Activated T-helper 9 cell treated with anti-CD3 and anti-CD28 coated beads, Interleukin-2, amount 50 U/mL, for 16 hours (primary cell): ENCODE measurements around the gene FOXK1.

Experiments used
- DNase-seq: peaks from one replicate; pipeline ENCODE4 v3.0.0-alpha.2; 2020; ENCODE audit warnings: low read depth

FOXK1 gene

DNA sequence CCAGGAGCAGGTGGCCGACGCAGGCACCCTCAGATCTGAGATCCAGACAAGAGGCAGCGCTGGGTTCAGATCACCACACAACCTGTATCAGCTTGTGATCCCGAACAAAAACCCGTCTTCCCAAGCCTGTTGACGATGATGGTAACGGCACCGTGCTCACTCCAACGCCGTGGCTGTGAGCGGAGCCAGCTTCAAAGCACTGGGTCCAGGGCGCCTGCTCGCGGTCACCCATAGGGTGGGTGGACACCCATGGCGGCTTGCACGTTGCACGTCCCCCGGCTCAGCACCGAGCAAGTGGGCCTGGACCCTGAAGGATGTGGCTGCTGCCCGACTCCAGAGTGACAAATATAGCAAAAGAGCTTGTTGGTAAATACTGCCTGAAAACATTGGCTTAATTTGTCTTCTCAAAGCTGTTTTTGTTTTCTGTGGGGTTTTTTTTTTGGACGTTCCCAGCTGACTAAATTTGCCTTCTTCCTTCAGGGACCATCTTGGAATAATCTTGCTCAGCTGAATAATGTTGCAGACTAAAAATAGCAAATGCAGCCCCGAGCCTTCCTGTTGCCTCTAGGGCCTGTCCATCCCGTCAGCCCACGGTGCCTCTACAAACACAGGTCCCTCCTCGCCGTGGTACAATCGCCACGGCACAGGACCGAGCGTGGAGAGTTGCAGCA is 41.0 kb downstream of the FOXK1 start:
- no peak for DNase-seq

DNA sequence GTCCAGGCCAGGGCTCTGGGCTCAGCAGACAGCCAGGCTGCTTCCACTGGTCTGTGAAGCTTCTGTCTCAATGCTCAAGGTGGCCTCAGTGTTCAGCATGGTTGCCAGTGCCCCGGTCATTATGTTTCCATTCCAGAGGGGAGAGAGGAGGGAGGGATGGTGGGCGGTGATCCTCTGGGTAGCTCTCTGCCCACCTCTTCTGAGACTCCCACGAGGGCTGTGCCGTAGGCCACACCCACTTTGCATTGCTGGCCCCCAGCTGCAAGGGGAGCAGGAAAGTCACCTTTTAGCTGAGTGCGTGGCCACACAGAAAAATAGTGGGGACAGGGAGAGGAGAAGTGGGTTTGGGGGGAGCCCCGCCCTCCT is 42.5 kb downstream of the FOXK1 start:
- DNase-seq = no peak

DNA sequence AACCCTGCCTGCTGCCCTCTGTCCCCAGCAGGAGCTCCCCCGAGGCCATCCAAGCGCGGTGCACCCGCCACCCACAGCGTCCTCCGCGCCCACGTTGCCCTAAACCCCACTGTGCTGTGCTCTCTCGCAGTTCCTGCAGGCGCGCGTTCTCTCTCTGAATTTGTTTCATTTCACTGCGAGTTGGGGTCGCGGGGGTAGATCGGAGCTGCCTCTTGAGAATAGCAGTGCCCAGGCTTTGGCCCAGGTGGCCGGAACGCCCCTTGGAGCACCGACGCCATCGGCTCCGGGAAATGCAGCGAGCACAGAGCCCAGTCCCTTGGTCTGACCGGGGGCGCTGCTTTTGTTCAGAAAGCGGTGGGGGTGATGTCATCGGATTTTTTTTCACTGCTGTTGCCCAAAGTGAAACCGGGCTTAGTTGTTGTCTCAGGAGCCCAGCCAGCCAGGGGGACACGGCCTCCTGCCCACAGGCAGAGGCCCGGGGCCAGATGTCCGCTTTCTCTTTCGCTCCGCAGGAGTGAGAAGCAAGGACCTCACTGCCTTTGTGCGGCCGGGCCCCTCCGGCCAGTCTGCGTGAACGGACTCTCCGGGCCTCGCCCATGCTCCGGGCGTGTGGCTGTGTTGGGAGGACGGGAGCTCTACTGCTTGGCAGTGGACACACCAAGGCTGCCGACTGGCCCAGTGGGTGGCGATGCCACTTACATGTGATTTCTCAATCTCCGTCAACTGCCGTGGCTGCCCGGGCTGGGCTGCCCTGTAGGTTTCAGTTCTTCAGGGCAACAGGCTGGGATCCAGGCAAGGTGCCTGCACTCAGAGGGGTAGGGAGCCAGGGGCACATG is 43.1 kb downstream of the FOXK1 start:
- peak; percentile 15 for DNase-seq

DNA sequence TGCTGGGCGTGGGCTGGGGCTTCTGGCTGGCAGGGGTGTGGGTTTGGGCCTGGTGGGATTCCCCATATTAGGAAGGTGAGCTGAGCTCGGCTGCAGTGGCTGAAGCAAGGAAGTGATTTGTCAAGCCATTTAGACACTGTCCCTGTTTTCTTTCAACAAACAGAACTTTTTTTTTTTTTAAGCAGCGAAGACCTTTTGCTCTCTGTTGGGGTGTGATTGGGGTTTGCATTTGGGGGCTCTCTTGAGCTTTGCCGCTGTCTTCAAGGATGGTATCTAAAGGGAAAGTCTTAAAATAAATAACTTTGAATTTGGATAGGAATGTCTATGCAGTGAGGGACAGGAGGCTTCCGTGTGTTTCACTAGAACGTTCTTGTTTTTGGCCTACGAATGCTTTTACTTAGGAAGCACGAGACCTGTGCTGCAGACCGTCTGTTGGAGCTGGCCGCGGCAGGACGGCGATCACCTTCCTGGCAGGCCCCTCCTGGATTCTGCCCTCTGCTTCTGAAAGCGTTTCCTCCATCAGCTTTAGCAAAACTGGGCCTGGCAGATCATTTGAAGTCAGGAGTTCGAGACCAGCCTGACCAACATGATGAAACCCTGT is 43.9 kb downstream of the FOXK1 start:
- no peak for DNase-seq

DNA sequence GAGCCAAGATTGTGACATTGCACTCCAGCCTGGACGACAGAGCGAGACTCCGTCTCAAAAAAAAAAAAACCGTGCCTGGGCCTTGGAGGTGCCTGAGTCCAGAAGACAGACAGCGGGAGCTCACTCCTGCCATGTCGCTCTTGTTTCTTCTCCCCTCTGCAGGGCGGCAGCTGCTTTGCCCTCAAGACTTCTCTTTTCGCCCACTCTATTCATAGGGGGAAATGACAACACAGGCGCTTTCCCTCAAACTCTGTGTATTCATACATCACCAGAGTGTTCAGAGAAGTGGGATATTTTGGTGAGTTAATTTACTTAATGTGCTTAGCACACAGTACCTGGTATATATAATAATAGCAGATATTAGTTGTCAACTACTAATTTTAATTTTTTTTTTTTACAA is 44.5 kb downstream of the FOXK1 start:
- no peak for DNase-seq

DNA sequence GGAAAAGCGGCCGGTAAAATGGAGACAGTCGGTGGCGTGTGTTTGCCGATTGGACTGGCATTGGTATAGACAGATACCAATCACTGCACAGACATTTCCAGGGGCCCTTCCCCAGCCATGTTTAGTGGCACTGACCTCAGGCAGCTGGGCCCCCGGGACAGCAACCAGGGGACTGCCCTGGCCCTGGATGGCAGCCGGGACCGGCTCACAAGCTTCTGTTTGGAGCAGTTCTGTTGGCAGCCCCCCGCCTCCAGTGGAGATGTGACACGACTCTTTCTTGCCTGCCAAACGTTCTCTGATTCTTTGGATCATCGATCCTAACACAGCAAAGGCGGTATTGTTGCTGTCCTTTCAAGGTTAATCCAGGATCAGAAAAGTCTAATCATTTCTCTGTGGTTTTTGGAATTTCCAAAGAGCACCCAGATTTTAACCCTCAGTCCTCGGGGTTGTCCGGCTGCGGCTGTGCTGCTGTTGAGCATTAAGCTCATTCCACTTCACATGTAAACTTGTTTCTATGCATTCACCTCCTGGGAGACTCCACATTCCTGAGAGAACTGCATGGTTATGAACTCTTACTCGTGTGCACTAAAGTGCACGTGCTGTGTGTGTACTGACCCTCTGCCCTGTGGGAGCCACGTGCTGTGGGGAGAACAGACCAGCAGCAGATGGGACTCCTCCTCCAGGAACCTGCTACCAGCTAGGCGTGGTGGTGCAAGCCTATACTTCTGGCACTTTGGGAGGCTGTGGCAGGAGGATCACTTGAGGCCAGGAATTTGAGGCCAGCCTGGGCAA is 46.0 kb downstream of the FOXK1 start:
- no peak for DNase-seq

DNA sequence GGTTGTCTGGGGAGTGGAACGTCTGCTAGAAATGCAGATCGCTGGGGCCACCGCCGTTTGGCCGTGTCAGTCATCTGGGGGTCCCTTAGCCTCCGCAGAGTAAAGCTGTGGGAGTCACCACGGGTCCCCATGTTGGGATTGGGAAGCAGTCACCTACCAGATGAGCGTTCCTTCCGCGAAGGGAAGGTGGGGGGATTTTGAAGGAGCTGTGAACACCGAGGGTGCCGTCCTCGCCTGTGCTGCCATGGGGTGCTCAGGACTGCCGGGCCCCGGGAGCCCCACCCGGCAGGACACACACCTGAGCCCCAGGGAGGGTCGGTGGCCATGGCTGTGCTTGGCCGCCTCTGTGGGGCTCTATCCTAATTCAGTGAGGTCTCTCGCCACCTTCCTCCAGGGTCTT is 47.2 kb downstream of the FOXK1 start:
- no peak for DNase-seq

DNA sequence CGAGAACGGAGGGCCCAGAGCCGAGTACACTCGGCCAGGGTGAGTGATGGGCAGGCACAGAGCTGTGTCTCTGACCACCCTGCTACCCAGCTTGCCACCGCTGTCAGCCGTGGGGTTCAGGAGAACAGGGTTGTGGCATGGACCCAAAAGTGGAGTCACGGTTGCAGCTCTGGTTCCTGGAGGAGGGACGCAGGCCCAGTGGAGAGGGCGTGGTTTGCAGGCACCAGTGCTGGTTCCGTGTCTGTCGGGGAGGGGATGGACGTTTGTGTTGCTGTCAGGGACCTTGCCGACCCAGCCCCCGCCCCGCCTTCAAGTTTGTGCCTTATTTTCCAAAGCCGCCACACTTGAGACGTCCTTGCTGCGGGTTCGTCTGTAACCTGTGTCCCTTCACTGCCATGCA is 48.2 kb downstream of the FOXK1 start:
- DNase-seq = no peak

DNA sequence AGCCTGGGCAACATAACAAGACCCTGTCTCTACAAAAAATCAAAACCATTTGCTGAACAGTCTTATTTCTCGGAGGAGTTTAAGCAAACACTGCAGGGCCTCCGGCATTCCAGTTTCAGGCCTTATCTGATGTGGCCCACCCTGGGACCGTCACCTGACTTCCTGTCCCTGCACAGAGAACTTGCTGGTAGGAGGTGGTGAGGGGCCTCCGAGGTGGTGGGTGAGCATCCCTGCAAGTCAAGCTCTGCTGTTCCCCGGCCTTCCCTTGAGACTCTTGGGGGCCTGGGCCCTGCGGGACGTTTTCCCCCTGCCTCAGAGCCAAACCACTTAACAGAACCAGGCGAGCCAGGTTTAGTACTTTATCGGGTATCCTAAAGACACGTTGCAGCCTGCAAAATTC is 48.9 kb downstream of the FOXK1 start:
- no peak for DNase-seq

DNA sequence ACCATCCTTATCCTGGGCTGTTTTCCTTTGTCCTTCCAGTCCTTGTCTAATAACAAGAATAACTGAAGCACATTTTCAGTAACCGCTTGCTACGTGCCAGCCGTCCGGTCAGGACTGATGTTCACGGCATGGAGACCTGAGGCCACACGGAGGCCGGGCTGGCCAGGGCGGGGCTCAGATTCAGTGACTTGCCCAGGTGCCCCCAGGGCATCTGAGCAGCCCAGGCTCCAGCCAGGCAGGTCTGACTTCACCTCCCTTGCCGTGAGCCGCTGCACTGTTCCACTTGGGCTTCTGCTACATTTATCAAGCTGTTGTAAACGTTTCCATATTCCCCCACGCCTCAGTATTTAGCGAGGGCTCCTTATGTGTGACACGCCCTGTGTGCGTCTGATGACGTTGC is 49.7 kb downstream of the FOXK1 start:
- no peak for DNase-seq

DNA sequence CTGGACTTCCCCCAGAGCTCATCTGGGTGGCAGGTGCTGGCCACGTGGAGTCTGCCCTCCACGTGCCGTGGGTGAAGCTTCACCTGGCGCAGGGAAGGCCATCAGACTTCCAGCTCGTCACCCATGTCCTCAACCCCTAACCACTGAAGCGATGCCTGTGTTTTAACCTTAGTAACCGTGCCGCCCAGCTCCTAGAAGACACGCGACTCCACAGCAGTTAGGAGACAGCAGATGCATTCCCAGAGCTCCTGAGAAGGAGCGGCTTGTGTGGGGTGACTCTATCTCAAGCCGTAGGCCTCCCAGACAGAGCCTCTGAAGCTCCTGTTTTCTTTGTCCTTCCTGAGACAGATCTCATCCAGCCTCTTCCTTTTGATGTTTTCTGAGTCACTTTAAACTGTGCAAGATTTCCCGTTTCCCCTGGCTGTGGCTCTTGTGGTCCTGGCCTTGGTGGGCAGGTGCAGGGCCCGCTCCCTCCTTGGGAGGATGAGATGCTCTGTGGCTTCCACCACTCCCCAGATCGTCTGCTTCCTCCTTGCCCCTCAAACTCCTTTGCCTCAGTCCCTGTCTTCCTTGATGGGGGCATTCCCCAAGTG is 51.9 kb downstream of the FOXK1 start:
- DNase-seq = no peak

DNA sequence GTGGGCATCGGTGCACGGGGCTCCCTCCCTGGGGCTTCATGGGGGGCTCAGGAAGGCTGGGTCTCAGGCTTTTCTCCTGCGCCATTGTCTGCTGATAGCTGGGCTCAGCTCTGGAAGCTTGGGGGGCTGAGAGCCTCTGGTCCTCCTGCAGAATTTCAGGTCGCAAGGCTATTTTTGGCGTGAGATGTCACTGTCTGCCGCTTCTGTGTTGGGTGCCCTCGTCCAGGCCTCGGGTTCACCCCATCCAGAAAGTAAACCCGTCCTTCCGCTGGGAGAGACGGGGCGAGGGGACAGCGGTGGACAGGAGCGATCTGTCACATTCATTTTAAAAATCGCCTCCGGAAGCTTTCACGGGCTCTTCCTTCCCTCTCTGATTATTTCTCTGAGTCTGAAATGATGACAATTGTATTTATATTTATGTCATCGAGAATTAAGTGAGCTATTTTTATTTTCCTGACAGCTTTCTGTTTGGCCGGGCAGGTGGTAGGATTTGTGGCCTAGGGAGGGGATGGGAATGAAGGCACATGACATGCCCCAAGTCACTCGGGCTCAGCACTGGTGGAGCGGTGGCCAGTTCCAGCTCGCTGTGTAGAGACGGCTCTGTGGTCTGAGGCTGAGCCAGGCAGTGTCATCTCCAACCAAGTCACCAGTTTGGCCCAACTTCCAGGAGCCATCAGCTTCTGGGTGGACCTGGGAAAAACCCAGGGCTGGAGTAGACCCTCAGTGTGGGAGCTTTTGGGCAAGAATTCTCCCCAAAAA is 52.7 kb downstream of the FOXK1 start:
- DNase-seq = no peak

DNA sequence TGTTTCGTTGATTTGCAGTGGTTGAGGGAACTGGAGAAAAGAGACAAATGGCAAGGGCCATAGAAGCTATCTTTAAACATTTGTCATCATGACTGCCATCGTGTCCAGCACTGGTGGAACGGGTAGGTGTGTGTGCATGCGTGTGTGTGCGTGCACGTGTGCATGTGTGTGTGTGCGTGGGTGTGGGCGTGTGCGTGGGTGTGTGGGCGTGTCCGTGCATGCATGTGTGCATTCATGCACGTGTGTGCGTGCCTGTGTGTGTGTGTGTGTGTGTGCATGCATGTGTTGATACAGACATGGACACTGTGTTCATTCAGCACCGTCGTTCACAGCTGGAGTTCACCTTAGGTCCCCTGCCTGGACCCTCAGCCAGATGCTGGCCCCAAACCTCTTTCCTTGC is 55.2 kb downstream of the FOXK1 start:
- DNase-seq = no peak

DNA sequence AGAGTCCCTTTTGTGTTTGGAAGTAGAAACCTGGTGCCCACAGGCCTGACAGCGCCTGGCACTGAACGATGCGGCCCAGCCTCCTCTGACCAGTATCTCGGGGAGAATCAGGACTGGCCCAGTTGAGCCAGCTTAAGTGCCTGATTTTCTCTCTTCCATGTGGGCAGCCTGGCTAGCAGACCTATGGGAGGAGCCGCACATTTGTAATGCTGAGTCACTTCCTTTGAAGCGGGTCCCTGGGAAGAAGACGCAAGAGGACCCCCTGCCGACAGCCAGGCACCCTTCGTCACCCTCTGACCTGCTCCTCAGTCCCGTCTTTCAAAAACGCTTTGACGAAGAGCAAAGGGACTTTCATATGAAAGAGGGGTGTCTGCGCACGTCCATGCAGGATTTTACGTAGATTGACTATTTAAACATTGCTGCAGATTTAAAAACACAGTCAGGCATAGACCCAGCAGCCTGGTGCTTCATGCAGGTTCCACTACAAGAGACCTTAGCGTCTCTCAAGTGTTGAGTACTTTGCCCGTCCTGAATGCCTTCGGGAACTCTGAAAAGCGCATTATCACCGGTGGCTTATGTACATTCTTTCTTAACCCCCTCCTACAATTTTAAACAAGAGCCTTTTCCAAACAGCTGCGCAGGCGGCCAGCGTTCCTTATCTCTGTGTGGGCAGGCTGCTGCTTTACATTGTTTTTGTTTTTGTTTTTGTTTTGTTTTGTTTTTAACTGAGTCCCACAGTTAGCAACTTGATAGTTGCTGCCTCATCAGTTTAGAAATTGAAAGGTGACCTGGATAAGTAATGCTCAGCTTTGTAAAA is 56.8 kb downstream of the FOXK1 start:
- DNase-seq = no peak

DNA sequence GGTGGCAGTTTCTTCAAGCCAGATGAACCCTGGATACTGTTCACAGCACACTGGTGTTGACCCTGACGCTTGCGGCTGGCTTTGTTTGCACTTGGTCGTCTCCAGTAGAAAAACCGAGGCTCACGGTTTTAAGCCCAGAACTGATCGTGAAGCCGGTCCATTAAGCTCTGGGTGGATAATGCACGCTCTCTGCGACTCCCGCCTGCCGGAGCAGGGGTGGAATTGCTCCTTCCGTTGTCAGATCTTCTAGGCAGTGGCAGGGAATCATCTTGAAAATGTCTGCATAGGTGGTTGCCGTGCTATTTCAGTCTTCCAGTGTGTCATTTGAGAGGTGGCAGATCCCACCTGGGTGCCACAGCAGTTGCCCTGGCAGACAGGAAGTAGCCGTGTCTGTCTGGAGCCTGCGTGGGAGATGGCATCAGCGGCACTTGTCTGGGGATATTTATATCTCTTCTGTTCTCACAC is 57.5 kb downstream of the FOXK1 start:
- peak; percentile 14 for DNase-seq

DNA sequence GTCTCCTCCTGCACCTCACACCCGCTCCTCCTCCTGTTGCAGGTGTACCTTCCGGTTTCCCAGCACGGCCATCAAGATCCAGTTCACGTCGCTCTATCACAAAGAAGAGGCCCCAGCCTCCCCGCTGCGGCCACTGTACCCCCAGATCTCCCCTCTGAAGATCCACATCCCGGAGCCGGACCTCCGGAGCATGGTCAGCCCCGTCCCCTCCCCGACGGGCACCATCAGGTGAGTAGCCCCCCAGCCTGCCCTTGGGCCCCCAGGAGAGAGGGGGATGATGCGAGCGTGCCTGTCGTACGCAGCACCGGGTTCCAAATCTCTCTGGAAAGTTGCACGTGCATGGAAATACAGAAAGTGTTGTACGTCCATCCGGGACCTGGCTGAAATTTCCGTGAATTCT is 58.7 kb downstream of the FOXK1 start:
- DNase-seq = no peak

DNA sequence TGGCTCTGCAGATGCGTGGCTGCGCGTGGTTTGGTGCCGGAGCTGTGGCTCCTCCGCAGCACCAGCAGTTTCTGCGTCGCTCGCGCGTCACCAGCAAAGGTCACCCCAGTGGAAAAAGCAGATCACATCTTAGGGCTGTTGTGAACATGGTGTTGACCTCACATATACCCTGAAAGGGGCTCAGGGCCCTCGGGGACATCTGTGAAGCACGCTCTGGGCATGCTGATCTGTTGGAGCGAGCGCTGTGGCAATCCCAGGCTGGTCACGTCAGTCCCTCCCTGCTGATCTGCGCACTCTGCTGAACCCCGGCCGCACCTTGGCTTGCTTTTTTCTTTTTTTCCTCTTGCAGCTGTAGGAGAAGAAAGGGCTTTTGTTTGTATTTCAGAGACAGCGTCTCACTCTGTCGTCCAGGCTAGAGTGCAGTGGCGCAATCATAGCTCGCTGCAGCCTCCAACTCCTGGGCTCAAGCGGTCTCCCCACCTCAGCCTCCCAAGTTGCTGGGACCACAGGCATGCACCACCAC is 60.0 kb downstream of the FOXK1 start:
- no peak for DNase-seq

DNA sequence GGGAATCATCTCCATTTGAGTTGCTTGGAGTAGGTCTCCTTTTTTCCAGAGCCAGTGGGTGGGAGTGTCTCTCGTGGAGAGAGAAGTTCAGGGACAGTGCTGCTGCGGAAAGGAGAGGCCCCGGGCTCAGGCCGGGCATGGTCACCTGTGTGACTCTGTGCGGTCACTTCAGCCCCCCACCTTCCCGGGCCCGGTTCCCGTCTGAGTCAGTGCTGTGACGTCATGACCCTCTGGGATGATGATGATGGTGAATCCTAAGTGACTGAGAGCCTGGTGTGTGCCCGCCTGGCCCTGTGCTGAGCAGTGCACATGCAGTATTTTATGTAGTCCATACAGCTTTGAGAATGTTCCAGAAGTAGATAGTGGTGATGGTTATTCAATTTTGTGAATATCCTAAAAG is 60.8 kb downstream of the FOXK1 start:
- no peak for DNase-seq

DNA sequence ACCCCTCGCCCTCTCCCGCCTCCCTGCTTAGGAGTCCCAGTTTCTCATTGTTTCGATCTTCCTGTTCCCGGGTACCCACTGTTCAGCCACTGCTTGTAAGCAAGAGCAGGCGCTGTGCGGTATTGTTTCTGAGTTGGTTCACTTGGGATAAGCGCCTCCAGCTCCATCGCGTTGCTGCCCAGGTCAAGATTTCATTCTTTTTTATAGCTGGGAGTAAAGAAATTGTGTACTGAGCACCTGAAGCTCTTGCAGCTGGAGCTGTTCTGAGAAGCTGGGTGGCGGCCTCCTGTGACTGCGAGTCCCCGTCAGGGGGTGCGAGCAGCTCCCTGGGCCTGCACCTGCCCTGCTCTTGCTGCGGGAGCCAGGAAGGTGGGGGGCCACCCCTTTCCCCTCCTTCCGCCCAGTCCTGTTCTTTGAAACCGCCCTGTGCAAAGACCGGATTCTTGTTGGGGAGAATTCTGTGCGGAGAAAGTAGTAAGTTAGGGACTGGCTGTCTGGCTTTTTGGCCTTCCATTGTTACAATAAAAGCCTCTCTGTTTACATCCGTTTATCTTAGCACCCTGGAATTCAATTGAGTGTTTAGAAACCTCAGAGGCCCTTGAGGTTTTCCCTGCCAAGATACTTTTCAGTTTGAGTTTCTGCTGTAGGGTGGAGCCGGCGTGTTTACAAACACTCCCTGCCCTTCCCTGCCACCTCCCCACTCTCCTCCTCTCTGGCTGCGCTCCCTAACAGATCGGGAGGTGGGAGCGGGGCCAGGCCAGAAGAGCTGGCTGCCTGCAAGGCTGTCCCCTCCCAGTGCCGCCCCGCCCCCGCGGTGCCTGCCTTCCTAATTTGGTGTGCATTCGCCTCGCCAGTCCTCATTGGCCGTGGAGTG is 62.5 kb downstream of the FOXK1 start:
- peak; percentile 57 for DNase-seq
